ENCODE measurements around the gene UBA5.
A peak's percentile ranks its signal among the peaks of the same experiment; 100 is the strongest.

The UBA5 gene

GRCh38 chr3:132661101-132661500 lies 972 bp downstream of the UBA5 start:
- Mint-ChIP-seq H3K27me3 (ENCODE audit: low read depth) (no peaks in the 10 kb centered on the region), H3K27ac (peak overlapping the region; percentile 97), H3K36me3 (ENCODE audit: low read depth) (peaks cover 7% of the 10 kb centered on the region)

GRCh38 chr3:132662212-132662611 lies 2.1 kb downstream of the UBA5 start:
- no peak overlapping the region for H3K4me3 Mint-ChIP-seq
- H3K27ac Mint-ChIP-seq: no peak overlapping the region
- peaks cover 8% of the 10 kb centered on the region for H3K36me3 Mint-ChIP-seq (ENCODE audit: low read depth)
- H3K27me3 Mint-ChIP-seq (ENCODE audit: low read depth): no peaks in the 10 kb centered on the region
- no peaks in the 10 kb centered on the region for H3K9me3 Mint-ChIP-seq
- H3K4me1 Mint-ChIP-seq (ENCODE audit: low read depth): peaks cover 30% of the 10 kb centered on the region

More at GRCh38 chr3:132661101-132661500, 972 bp downstream of the UBA5 start:
- H3K9me3 Mint-ChIP-seq: no peaks in the 10 kb centered on the region
- H3K4me1 Mint-ChIP-seq (ENCODE audit: low read depth): peaks cover 32% of the 10 kb centered on the region
- H3K4me3 Mint-ChIP-seq: peak overlapping the region; percentile 96

- H3K4me1 Mint-ChIP-seq (ENCODE audit: low read depth): peaks cover 23% of the 10 kb centered on the region
- H3K9me3 Mint-ChIP-seq: no peaks in the 10 kb centered on the region
- no peak overlapping the region for H3K27ac Mint-ChIP-seq
- no peak overlapping the region for H3K4me3 Mint-ChIP-seq
- H3K27me3 Mint-ChIP-seq (ENCODE audit: low read depth): no peaks in the 10 kb centered on the region
- peaks cover 12% of the 10 kb centered on the region for H3K36me3 Mint-ChIP-seq (ENCODE audit: low read depth)
Observed at GRCh38 chr3:132665230-132665745, 5.2 kb downstream of the UBA5 start.

GRCh38 chr3:132669256-132669777 lies 9.2 kb downstream of the UBA5 start:
- no peak overlapping the region for H3K4me3 Mint-ChIP-seq
- no peaks in the 10 kb centered on the region for H3K9me3 Mint-ChIP-seq
- no peaks in the 10 kb centered on the region for H3K27me3 Mint-ChIP-seq (ENCODE audit: low read depth)
- H3K4me1 Mint-ChIP-seq (ENCODE audit: low read depth): peaks cover 9% of the 10 kb centered on the region
- no peak overlapping the region for H3K27ac Mint-ChIP-seq
- H3K36me3 Mint-ChIP-seq (ENCODE audit: low read depth): peaks cover 17% of the 10 kb centered on the region

GRCh38 chr3:132675408-132675807 lies 15.3 kb downstream of the UBA5 start:
- Mint-ChIP-seq H3K4me1 (ENCODE audit: low read depth) (peaks cover 1% of the 10 kb centered on the region), H3K36me3 (ENCODE audit: low read depth) (peaks cover 23% of the 10 kb centered on the region), H3K27me3 (ENCODE audit: low read depth) (no peaks in the 10 kb centered on the region), H3K9me3 (no peaks in the 10 kb centered on the region), H3K27ac (no peak overlapping the region), H3K4me3 (no peak overlapping the region)

GRCh38 chr3:132679911-132680310 lies 19.8 kb downstream of the UBA5 start:
- no peaks in the 10 kb centered on the region for H3K4me1 Mint-ChIP-seq (ENCODE audit: low read depth)
- H3K4me3 Mint-ChIP-seq: no peak overlapping the region
- no peaks in the 10 kb centered on the region for H3K27me3 Mint-ChIP-seq (ENCODE audit: low read depth)
- H3K9me3 Mint-ChIP-seq: no peaks in the 10 kb centered on the region
- H3K27ac Mint-ChIP-seq: no peak overlapping the region
- peaks cover 27% of the 10 kb centered on the region for H3K36me3 Mint-ChIP-seq (ENCODE audit: low read depth)

GRCh38 chr3:132681421-132681820 lies 21.3 kb downstream of the UBA5 start:
- no peak overlapping the region for H3K4me3 Mint-ChIP-seq
- no peak overlapping the region for H3K27ac Mint-ChIP-seq
- no peaks in the 10 kb centered on the region for H3K9me3 Mint-ChIP-seq
- no peaks in the 10 kb centered on the region for H3K4me1 Mint-ChIP-seq (ENCODE audit: low read depth)
- no peaks in the 10 kb centered on the region for H3K27me3 Mint-ChIP-seq (ENCODE audit: low read depth)
- H3K36me3 Mint-ChIP-seq (ENCODE audit: low read depth): peaks cover 22% of the 10 kb centered on the region

- H3K9me3 Mint-ChIP-seq: no peaks in the 10 kb centered on the region
- no peak overlapping the region for H3K27ac Mint-ChIP-seq
- no peaks in the 10 kb centered on the region for H3K4me1 Mint-ChIP-seq (ENCODE audit: low read depth)
Observed at GRCh38 chr3:132682201-132682600, 22.1 kb downstream of the UBA5 start.

GRCh38 chr3:132690040-132690439 lies 29.9 kb downstream of the UBA5 start:
- H3K27ac Mint-ChIP-seq: no peak overlapping the region
- no peaks in the 10 kb centered on the region for H3K27me3 Mint-ChIP-seq (ENCODE audit: low read depth)
- H3K4me1 Mint-ChIP-seq (ENCODE audit: low read depth): no peaks in the 10 kb centered on the region
- no peaks in the 10 kb centered on the region for H3K9me3 Mint-ChIP-seq
- peaks cover 31% of the 10 kb centered on the region for H3K36me3 Mint-ChIP-seq (ENCODE audit: low read depth)
- no peak overlapping the region for H3K4me3 Mint-ChIP-seq

More at GRCh38 chr3:132682201-132682600, 22.1 kb downstream of the UBA5 start:
- H3K4me3 Mint-ChIP-seq: no peak overlapping the region
- H3K27me3 Mint-ChIP-seq (ENCODE audit: low read depth): no peaks in the 10 kb centered on the region
- peaks cover 18% of the 10 kb centered on the region for H3K36me3 Mint-ChIP-seq (ENCODE audit: low read depth)

GRCh38 chr3:132694991-132695390 lies 34.9 kb downstream of the UBA5 start:
- no peaks in the 10 kb centered on the region for H3K27me3 Mint-ChIP-seq (ENCODE audit: low read depth)
- H3K27ac Mint-ChIP-seq: no peak overlapping the region
- H3K36me3 Mint-ChIP-seq (ENCODE audit: low read depth): peaks cover 30% of the 10 kb centered on the region
- no peak overlapping the region for H3K4me3 Mint-ChIP-seq
- no peaks in the 10 kb centered on the region for H3K9me3 Mint-ChIP-seq
- no peaks in the 10 kb centered on the region for H3K4me1 Mint-ChIP-seq (ENCODE audit: low read depth)

GRCh38 chr3:132695422-132695821 lies 35.3 kb downstream of the UBA5 start:
- Mint-ChIP-seq H3K4me1 (ENCODE audit: low read depth) (no peaks in the 10 kb centered on the region), H3K27me3 (ENCODE audit: low read depth) (no peaks in the 10 kb centered on the region), H3K4me3 (no peak overlapping the region), H3K36me3 (ENCODE audit: low read depth) (peaks cover 29% of the 10 kb centered on the region), H3K9me3 (no peaks in the 10 kb centered on the region), H3K27ac (no peak overlapping the region)

GRCh38 chr3:132703733-132704132 lies 43.6 kb downstream of the UBA5 start:
- Mint-ChIP-seq H3K27me3 (ENCODE audit: low read depth) (no peaks in the 10 kb centered on the region), H3K27ac (no peak overlapping the region), H3K9me3 (no peaks in the 10 kb centered on the region), H3K4me1 (ENCODE audit: low read depth) (no peaks in the 10 kb centered on the region), H3K36me3 (ENCODE audit: low read depth) (peaks cover 42% of the 10 kb centered on the region), H3K4me3 (no peak overlapping the region)

GRCh38 chr3:132709761-132710160 lies 49.6 kb downstream of the UBA5 start:
- Mint-ChIP-seq H3K4me1 (ENCODE audit: low read depth) (peaks cover 1% of the 10 kb centered on the region), H3K4me3 (no peak overlapping the region), H3K27me3 (ENCODE audit: low read depth) (no peaks in the 10 kb centered on the region), H3K36me3 (ENCODE audit: low read depth) (peaks cover 39% of the 10 kb centered on the region), H3K9me3 (no peaks in the 10 kb centered on the region), H3K27ac (no peak overlapping the region)

GRCh38 chr3:132710311-132710710 lies 50.2 kb downstream of the UBA5 start:
- Mint-ChIP-seq H3K9me3 (no peaks in the 10 kb centered on the region), H3K27me3 (ENCODE audit: low read depth) (no peaks in the 10 kb centered on the region), H3K4me3 (no peak overlapping the region), H3K4me1 (ENCODE audit: low read depth) (peaks cover 1% of the 10 kb centered on the region), H3K27ac (no peak overlapping the region), H3K36me3 (ENCODE audit: low read depth) (peaks cover 39% of the 10 kb centered on the region)

GRCh38 chr3:132713977-132714727 lies 54.0 kb downstream of the UBA5 start:
- H3K4me1 Mint-ChIP-seq (ENCODE audit: low read depth): peaks cover 4% of the 10 kb centered on the region
- H3K36me3 Mint-ChIP-seq (ENCODE audit: low read depth): peaks cover 29% of the 10 kb centered on the region
- H3K27me3 Mint-ChIP-seq (ENCODE audit: low read depth): no peaks in the 10 kb centered on the region
- H3K27ac Mint-ChIP-seq: no peak overlapping the region
- H3K4me3 Mint-ChIP-seq: no peak overlapping the region
- no peaks in the 10 kb centered on the region for H3K9me3 Mint-ChIP-seq

All from T-helper 1 cell treated with Interleukin-12 subunit alpha and Interleukin-12 subunit beta and Interleukin-4 antibody, amounts not matched to agents 30 μg/mL and 1 μg/mL, for 36 hours (primary cell).